GM23338 (cell line): ENCODE data around the gene RPEL1. TPM values are rescaled to one million over a fixed set of nuclear protein-coding genes. Genes with fewer than 3 reads are reported as not detected.

Experiments used
- ATAC-seq: fragments of 200-7000 bp; cut with Tn5 transposase; 3 replicates; pipeline ENCODE4 v1.9.1; 2020
- DNase-seq: peaks from one replicate; pipeline ENCODE4 v3.0.0-alpha.2; 2015; ENCODE audit warnings: low spot score
- H2AFZ ChIP-seq: fragments of 200-600 bp; sonication (generic); 2 replicates; pipeline ENCODE4 v1.8.0; 2016; ENCODE audit warnings: antibody characterized with exemption, mild to moderate bottlenecking, moderate library complexity
- H3F3A ChIP-seq: fragments of 200-600 bp; sonication (generic); replicated peaks from 2 replicates; pipeline ENCODE4 v1.8.0; 2017; ENCODE audit warnings: antibody characterized with exemption, mixed run types, low read depth
- H3K27ac ChIP-seq: fragments of 200-600 bp; sonication (generic); 2 replicates; pipeline ENCODE4 v1.6.1; 2016; ENCODE audit warnings: low read depth
- H3K27me3 ChIP-seq: fragments of 200-600 bp; sonication (generic); 2 replicates; pipeline ENCODE4 v1.8.0; 2016; ENCODE audit warnings: mild to moderate bottlenecking, mixed run types, moderate library complexity; ENCODE audit not compliant: insufficient read depth
- H3K36me3 ChIP-seq: fragments of 200-600 bp; sonication (generic); 2 replicates; pipeline ENCODE4 v1.8.0; 2016; ENCODE audit warnings: mild to moderate bottlenecking; ENCODE audit not compliant: insufficient read depth
- H3K4me1 ChIP-seq: fragments of 200-600 bp; sonication (generic); 2 replicates; pipeline ENCODE4 v1.8.0; 2016; ENCODE audit warnings: mild to moderate bottlenecking, moderate library complexity; ENCODE audit not compliant: insufficient read depth
- H3K4me2 ChIP-seq: fragments of 200-600 bp; sonication (generic); 2 replicates; pipeline ENCODE4 v1.7.1; 2017; ENCODE audit warnings: mixed run types
- H3K4me3 ChIP-seq: fragments of 200-600 bp; sonication (generic); 2 replicates; pipeline ENCODE4 v1.6.1; 2016; ENCODE audit warnings: mixed run types
- H3K79me2 ChIP-seq: fragments of 200-600 bp; sonication (generic); replicated peaks from 2 replicates; pipeline ENCODE4 v1.8.0; 2017; ENCODE audit warnings: mild to moderate bottlenecking; ENCODE audit not compliant: insufficient read depth
- H3K9me2 ChIP-seq: fragments of 200-600 bp; sonication (generic); 2 replicates; pipeline ENCODE4 v1.8.0; 2017; ENCODE audit not compliant: insufficient read depth
- H4K20me1 ChIP-seq: fragments of 200-600 bp; sonication (generic); replicated peaks from 2 replicates; pipeline ENCODE4 v1.8.0; 2017; ENCODE audit warnings: mild to moderate bottlenecking; ENCODE audit not compliant: insufficient read depth
- H3K27ac Mint-ChIP-seq: 2 replicates; pipeline ENCODE4 v1.8.0; 2020; ENCODE audit warnings: inconsistent platforms, mild to moderate bottlenecking, moderate library complexity, mixed read lengths
- H3K27me3 Mint-ChIP-seq: 3 replicates; pipeline ENCODE4 v1.8.0; 2022; ENCODE audit warnings: low read depth, mild to moderate bottlenecking, moderate library complexity, mixed read lengths, inconsistent platforms; ENCODE audit not compliant: insufficient read depth, poor library complexity
- H3K36me3 Mint-ChIP-seq: 3 replicates; pipeline ENCODE4 v1.8.0; 2021; ENCODE audit warnings: low read depth, mild to moderate bottlenecking, inconsistent platforms, moderate library complexity, mixed read lengths
- H3K4me1 Mint-ChIP-seq: 3 replicates; pipeline ENCODE4 v1.8.0; 2020; ENCODE audit warnings: mild to moderate bottlenecking, inconsistent platforms, mixed read lengths
- H3K4me3 Mint-ChIP-seq: 3 replicates; pipeline ENCODE4 v1.8.0; 2021; ENCODE audit warnings: moderate library complexity, mild to moderate bottlenecking, inconsistent platforms, mixed read lengths
- H3K9me3 Mint-ChIP-seq: 3 replicates; pipeline ENCODE4 v1.8.0; 2020; ENCODE audit warnings: moderate library complexity, mild to moderate bottlenecking, inconsistent platforms, mixed read lengths
- CREB1 ChIP-seq: fragments of 250-450 bp; sonication (Bioruptor Pico); IDR thresholded peaks from 2 replicates; pipeline ENCODE4 v1.5.0; 2020; ENCODE audit warnings: low read depth, mild to moderate bottlenecking, moderate library complexity
- EZH2 ChIP-seq: fragments of 200-600 bp; sonication (generic); IDR thresholded peaks from one replicate; pipeline ENCODE4 v1.8.0; 2017; ENCODE audit warnings: antibody characterized with exemption, mild to moderate bottlenecking, low read depth; ENCODE audit not compliant: unreplicated experiment
- EZH2phosphoT487 ChIP-seq: fragments of 200-600 bp; sonication (generic); IDR thresholded peaks from one replicate; pipeline ENCODE4 v1.8.1; 2018; ENCODE audit warnings: antibody characterized with exemption; ENCODE audit not compliant: unreplicated experiment
- JUNB ChIP-seq: IDR thresholded peaks from one replicate; pipeline ENCODE4 v1.6.1; 2016; ENCODE audit warnings: antibody characterized with exemption; ENCODE audit not compliant: unreplicated experiment
- NANOG ChIP-seq: IDR thresholded peaks from 2 replicates; pipeline ENCODE4 v1.6.1; 2016; ENCODE audit warnings: antibody characterized with exemption, borderline replicate concordance
- POLR2AphosphoS5 ChIP-seq: IDR thresholded peaks from 2 replicates; pipeline ENCODE4 v1.6.1; 2016; ENCODE audit warnings: antibody characterized with exemption, low read depth
- REST ChIP-seq: IDR thresholded peaks from one replicate; pipeline ENCODE4 v1.6.1; 2018; ENCODE audit warnings: antibody characterized with exemption; ENCODE audit not compliant: unreplicated experiment
- STAT1 ChIP-seq: IDR thresholded peaks from one replicate; pipeline ENCODE4 v1.6.1; 2016; ENCODE audit warnings: antibody characterized with exemption; ENCODE audit not compliant: unreplicated experiment
- ZNF114 ChIP-seq: fragments of 250-450 bp; sonication (Bioruptor Pico); IDR thresholded peaks from 2 replicates; pipeline ENCODE4 v1.5.0; 2020; ENCODE audit warnings: mild to moderate bottlenecking, moderate library complexity
- ZNF331 ChIP-seq: fragments of 250-450 bp; sonication (Bioruptor Pico); IDR thresholded peaks from 2 replicates; pipeline ENCODE4 v1.5.0; 2020; ENCODE audit warnings: low read depth, mild to moderate bottlenecking, moderate library complexity
- polyA plus RNA-seq: library from polyadenylated mRNA; unstranded; fragments of >200 nt; fragmentation: Nextera tagmentation; extraction: Ambion mirVana; gene quantifications from 2 replicates; pipeline ENCODE4 v1.2.1, GENCODE V29; 2016
- total RNA-seq: library from RNA; depleted of rRNA; stranded (reverse); fragments of >200 nt; shearing (Covaris generic); gene quantifications from 2 replicates; pipeline ENCODE4 v1.2.3, GENCODE V29; 2014
- TF ChIP-seq, protein P1 (sequence below): fragments of 250-450 bp; sonication (Bioruptor Pico); IDR thresholded peaks from 2 replicates; pipeline ENCODE4 v1.5.0; 2020; ENCODE audit warnings: mild to moderate bottlenecking, moderate library complexity
- TF ChIP-seq, protein P2 (sequence below): IDR thresholded peaks from 2 replicates; pipeline ENCODE4 v1.6.1; 2016; ENCODE audit warnings: antibody characterized with exemption

Gene RPEL1
- total and polyA plus RNA-seq, 2 experiments from 2014 or later, result not detected

- no peak overlapping the region for H3K4me3 ChIP-seq
- H3K36me3 ChIP-seq, result no peaks in the 10 kb centered on the region
- Mint-ChIP-seq H3K27me3 (peaks cover 52% of the 10 kb centered on the region), H3K4me3 (no peak overlapping the region), H3K27ac (no peak overlapping the region), H3K36me3 (no peaks in the 10 kb centered on the region; the same call in 2 of the 3 replicates), H3K9me3 (no peaks in the 10 kb centered on the region; the same call in 2 of the 3 replicates), H3K4me1 (peaks cover 29% of the 10 kb centered on the region)
- peaks cover 19% of the 10 kb centered on the region for H4K20me1 ChIP-seq
- no peaks in the 10 kb centered on the region for H3K79me2 ChIP-seq
- H2AFZ ChIP-seq, result no peak overlapping the region
- no peak for ATAC-seq
- H3K4me1 ChIP-seq, result peaks cover 33% of the 10 kb centered on the region
- peaks cover 27% of the 10 kb centered on the region for H3F3A ChIP-seq
- no peaks in the 10 kb centered on the region for H3K9me2 ChIP-seq
- TF ChIP-seq ZNF114 (CRISPR knock-in tag), result no peak
- H3K4me2 ChIP-seq, result no peak overlapping the region
- DNase-seq, result no peak
- H3K27ac ChIP-seq, result no peak overlapping the region
- H3K27me3 ChIP-seq, result peaks cover 63% of the 10 kb centered on the region
These were observed 34.3 kb downstream of the RPEL1 start for GRCh38 chr10:103280031-103280430.

DNA sequence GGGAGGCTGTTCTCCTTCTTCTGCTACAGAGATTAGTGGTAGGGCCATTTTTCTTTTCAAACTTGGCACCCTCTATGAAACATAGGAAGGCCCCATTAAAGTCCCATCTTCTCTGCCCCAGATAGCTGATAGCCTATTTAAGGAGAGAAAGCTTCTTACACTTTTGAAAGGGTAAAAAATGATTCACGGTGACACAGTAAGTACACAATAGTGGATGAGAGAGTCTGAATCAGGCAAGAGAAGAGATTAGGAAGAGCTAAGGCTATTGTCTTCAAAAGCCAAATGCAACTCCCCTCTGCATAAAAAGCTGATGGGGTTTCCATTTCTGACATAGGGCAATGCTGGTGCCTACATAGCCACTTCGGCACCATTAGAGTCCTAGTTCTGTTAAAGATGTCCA is 34.8 kb downstream of the RPEL1 start:
- Mint-ChIP-seq H3K27ac (no peak overlapping the region), H3K27me3 (peaks cover 48% of the 10 kb centered on the region), H3K36me3 (no peaks in the 10 kb centered on the region; the same call in 2 of the 3 replicates), H3K4me3 (no peak overlapping the region; the same call in 2 of the 3 replicates), H3K4me1 (peaks cover 29% of the 10 kb centered on the region), H3K9me3 (no peaks in the 10 kb centered on the region; the same call in 2 of the 3 replicates)
- H3F3A ChIP-seq, result peaks cover 27% of the 10 kb centered on the region
- H3K9me2 ChIP-seq, result no peaks in the 10 kb centered on the region
- no peak overlapping the region for H3K27ac ChIP-seq
- peaks cover 33% of the 10 kb centered on the region for H3K4me1 ChIP-seq
- no peak overlapping the region for H3K4me3 ChIP-seq
- H2AFZ ChIP-seq, result no peak overlapping the region
- no peak overlapping the region for H3K4me2 ChIP-seq
- no peak for DNase-seq
- H3K36me3 ChIP-seq, result no peaks in the 10 kb centered on the region
- no peaks in the 10 kb centered on the region for H3K79me2 ChIP-seq
- TF ChIP-seq CREB1 (CRISPR knock-in tag) (no peak), ZNF331 (CRISPR knock-in tag) (no peak), ZNF114 (CRISPR knock-in tag) (no peak), REST (no peak), EZH2 (no peak), JUNB (no peak), NANOG (no peak), EZH2phosphoT487 (no peak), POLR2AphosphoS5 (no peak), STAT1 (no peak)
- TF ChIP-seq, protein P1, sequence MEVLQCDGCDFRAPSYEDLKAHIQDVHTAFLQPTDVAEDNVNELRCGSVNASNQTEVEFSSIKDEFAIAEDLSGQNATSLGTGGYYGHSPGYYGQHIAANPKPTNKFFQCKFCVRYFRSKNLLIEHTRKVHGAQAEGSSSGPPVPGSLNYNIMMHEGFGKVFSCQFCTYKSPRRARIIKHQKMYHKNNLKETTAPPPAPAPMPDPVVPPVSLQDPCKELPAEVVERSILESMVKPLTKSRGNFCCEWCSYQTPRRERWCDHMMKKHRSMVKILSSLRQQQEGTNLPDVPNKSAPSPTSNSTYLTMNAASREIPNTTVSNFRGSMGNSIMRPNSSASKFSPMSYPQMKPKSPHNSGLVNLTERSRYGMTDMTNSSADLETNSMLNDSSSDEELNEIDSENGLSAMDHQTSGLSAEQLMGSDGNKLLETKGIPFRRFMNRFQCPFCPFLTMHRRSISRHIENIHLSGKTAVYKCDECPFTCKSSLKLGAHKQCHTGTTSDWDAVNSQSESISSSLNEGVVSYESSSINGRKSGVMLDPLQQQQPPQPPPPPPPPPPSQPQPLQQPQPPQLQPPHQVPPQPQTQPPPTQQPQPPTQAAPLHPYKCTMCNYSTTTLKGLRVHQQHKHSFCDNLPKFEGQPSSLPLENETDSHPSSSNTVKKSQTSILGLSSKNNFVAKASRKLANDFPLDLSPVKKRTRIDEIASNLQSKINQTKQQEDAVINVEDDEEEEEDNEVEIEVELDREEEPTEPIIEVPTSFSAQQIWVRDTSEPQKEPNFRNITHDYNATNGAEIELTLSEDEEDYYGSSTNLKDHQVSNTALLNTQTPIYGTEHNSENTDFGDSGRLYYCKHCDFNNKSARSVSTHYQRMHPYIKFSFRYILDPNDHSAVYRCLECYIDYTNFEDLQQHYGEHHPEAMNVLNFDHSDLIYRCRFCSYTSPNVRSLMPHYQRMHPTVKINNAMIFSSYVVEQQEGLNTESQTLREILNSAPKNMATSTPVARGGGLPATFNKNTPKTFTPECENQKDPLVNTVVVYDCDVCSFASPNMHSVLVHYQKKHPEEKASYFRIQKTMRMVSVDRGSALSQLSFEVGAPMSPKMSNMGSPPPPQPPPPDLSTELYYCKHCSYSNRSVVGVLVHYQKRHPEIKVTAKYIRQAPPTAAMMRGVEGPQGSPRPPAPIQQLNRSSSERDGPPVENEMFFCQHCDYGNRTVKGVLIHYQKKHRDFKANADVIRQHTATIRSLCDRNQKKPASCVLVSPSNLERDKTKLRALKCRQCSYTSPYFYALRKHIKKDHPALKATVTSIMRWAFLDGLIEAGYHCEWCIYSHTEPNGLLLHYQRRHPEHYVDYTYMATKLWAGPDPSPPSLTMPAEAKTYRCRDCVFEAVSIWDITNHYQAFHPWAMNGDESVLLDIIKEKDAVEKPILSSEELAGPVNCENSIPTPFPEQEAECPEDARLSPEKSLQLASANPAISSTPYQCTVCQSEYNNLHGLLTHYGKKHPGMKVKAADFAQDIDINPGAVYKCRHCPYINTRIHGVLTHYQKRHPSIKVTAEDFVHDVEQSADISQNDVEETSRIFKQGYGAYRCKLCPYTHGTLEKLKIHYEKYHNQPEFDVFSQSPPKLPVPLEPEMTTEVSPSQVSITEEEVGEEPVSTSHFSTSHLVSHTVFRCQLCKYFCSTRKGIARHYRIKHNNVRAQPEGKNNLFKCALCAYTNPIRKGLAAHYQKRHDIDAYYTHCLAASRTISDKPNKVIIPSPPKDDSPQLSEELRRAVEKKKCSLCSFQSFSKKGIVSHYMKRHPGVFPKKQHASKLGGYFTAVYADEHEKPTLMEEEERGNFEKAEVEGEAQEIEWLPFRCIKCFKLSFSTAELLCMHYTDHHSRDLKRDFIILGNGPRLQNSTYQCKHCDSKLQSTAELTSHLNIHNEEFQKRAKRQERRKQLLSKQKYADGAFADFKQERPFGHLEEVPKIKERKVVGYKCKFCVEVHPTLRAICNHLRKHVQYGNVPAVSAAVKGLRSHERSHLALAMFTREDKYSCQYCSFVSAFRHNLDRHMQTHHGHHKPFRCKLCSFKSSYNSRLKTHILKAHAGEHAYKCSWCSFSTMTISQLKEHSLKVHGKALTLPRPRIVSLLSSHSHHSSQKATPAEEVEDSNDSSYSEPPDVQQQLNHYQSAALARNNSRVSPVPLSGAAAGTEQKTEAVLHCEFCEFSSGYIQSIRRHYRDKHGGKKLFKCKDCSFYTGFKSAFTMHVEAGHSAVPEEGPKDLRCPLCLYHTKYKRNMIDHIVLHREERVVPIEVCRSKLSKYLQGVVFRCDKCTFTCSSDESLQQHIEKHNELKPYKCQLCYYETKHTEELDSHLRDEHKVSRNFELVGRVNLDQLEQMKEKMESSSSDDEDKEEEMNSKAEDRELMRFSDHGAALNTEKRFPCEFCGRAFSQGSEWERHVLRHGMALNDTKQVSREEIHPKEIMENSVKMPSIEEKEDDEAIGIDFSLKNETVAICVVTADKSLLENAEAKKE (CRISPR knock-in tag), result no peak
- TF ChIP-seq, protein P2, sequence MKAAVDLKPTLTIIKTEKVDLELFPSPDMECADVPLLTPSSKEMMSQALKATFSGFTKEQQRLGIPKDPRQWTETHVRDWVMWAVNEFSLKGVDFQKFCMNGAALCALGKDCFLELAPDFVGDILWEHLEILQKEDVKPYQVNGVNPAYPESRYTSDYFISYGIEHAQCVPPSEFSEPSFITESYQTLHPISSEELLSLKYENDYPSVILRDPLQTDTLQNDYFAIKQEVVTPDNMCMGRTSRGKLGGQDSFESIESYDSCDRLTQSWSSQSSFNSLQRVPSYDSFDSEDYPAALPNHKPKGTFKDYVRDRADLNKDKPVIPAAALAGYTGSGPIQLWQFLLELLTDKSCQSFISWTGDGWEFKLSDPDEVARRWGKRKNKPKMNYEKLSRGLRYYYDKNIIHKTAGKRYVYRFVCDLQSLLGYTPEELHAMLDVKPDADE, result no peak
- ATAC-seq, result no peak
- H3K27me3 ChIP-seq, result peaks cover 58% of the 10 kb centered on the region
- peaks cover 19% of the 10 kb centered on the region for H4K20me1 ChIP-seq
